Ovary (tissue), 3 donors: ENCODE data around the gene MAZ.

Experiments used
- CTCF ChIP-seq, 3 donors: fragments of 450-650 bp in 2 of 3; fragments of 200-600 bp in 1 of 3; IDR thresholded peaks; one replicate each; pipeline versions ENCODE4 v1.5.1 to v1.8.0; 2016 to 2022; ENCODE audit warnings: antibody characterized with exemption in 3 of 3, mild to moderate bottlenecking in 1 of 3
- EP300 ChIP-seq: sonication (generic); formaldehyde crosslinking; IDR thresholded peaks from one replicate; pipeline ENCODE4 v1.6.1; 2017; ENCODE audit warnings: antibody characterized with exemption
- POLR2A ChIP-seq: fragments of 450-650 bp; IDR thresholded peaks from one replicate; pipeline ENCODE4 v1.6.1; 2017; ENCODE audit warnings: antibody characterized with exemption, mild to moderate bottlenecking, moderate library complexity
- donor health status: DM: no; HTN: no; CAD: no.

- TF ChIP-seq CTCF (IDR thresholded peaks at IDR 0.05) (no peak), POLR2A (no peak), EP300 (no peak)
Measured at GRCh38 chr16:29815032-29815721, 8.8 kb downstream of the MAZ start.
